Body of pancreas (tissue), 4 donors: ENCODE data around the gene ACTL10.
"Not testable (repeated sequence)": the region's sequence is repeated elsewhere in the genome, so short reads cannot be mapped to it uniquely, and the experiment has no call there.

Source experiments
- CTCF ChIP-seq, 7 experiments: fragments of 450-650 bp in 4 of 7; fragments of 200-600 bp in 3 of 7; sonication (generic) in 3 of 7; IDR thresholded peaks; one replicate each; pipeline ENCODE4 v1.5.1; 2016 to 2019; ENCODE audit warnings: antibody characterized with exemption in 7 of 7
- POLR2A ChIP-seq, 3 donors: fragments of 450-650 bp; IDR thresholded peaks; one replicate each; pipeline ENCODE4 v1.6.1; 2016; ENCODE audit warnings: antibody characterized with exemption in 3 of 3, mild to moderate bottlenecking in 2 of 3

- TF ChIP-seq CTCF, POLR2A (IDR thresholded peaks at IDR 0.05): not testable (repeated sequence)
Measured at GRCh38 chr20:33631910-33632309, 34.8 kb upstream of the ACTL10 start.
